Urinary bladder (tissue), 4 donors: ENCODE measurements around the gene SPAG8. TPM values are rescaled to one million over a fixed set of nuclear protein-coding genes. Genes with fewer than 3 reads are reported as not detected.

Experiments
- DNase-seq: peaks from one replicate; pipeline ENCODE4 v3.0.0-alpha.2; 2015; ENCODE audit errors: extremely low spot score
- H3K27ac ChIP-seq: one replicate; pipeline ENCODE4 v1.5.1; 2013; ENCODE audit warnings: low read depth, mild to moderate bottlenecking, moderate library complexity
- H3K36me3 ChIP-seq: one replicate; pipeline ENCODE4 v1.6.1; 2013; ENCODE audit warnings: mild to moderate bottlenecking, moderate library complexity; ENCODE audit not compliant: insufficient read depth
- H3K4me1 ChIP-seq: one replicate; pipeline ENCODE4 v1.6.1; 2013; ENCODE audit warnings: mild to moderate bottlenecking, moderate library complexity; ENCODE audit not compliant: insufficient read depth
- H3K4me3 ChIP-seq: one replicate; pipeline ENCODE4 v1.5.1; 2013; ENCODE audit warnings: low read depth, low read length
- WGBS: extraction: QIAGEN DNeasy Blood & Tissue Kit; methylation state at CpG from one replicate; pipeline ENCODE4 v1.1.7; 2013; 5-methylcytosine and 5-hydroxymethylcytosine counted together
- polyA plus RNA-seq: library from polyadenylated mRNA; stranded (reverse); fragments of 200-250 nt; gene quantifications from one replicate; pipeline ENCODE4 v1.2.3, GENCODE V29; 2013
- small RNA-seq: library from RNA; depleted of rRNA; stranded (forward); fragments of <200 nt; gene quantifications from one replicate; pipeline ENCODE3, GENCODE V24; 2014
- total RNA-seq: library from RNA; depleted of rRNA; stranded (reverse); fragments of >200 nt; gene quantifications from one replicate; pipeline ENCODE4 v1.2.3, GENCODE V29; 2014
- donor health status: healthy with polysubstance abuse.
- donor health status: healthy.

SPAG8 gene
- total and polyA plus RNA-seq, 2 donors, result 1.9 TPM

GRCh38 chr9:35766997-35767396, 45.1 kb downstream of the SPAG8 start:
- WGBS, result 85% methylated on average over 2 of the region's 2 CpGs
- Histone ChIP-seq H3K4me3 (no peak overlapping the region), H3K4me1 (peaks cover 2% of the 10 kb centered on the region), H3K36me3 (no peaks in the 10 kb centered on the region), H3K27ac (no peak overlapping the region)
- no peak for DNase-seq

GRCh38 chr9:35763803-35764202, 48.3 kb downstream of the SPAG8 start:
- no peak overlapping the region for H3K4me3 ChIP-seq
- no peak overlapping the region for H3K27ac ChIP-seq
- H3K4me1 ChIP-seq, result no peaks in the 10 kb centered on the region
- no peaks in the 10 kb centered on the region for H3K36me3 ChIP-seq
- no peak for DNase-seq
- 95% methylated on average over 1 of the region's 1 CpG for WGBS

GRCh38 chr9:35763181-35763580, 48.9 kb downstream of the SPAG8 start:
- H3K36me3 ChIP-seq, result no peaks in the 10 kb centered on the region
- no peaks in the 10 kb centered on the region for H3K4me1 ChIP-seq
- WGBS, result 88% methylated on average over 2 of the region's 2 CpGs
- no peak overlapping the region for H3K4me3 ChIP-seq
- H3K27ac ChIP-seq, result no peak overlapping the region
- no peak for DNase-seq

GRCh38 chr9:35760651-35761050, 51.4 kb downstream of the SPAG8 start:
- Histone ChIP-seq H3K4me3 (no peak overlapping the region), H3K4me1 (no peaks in the 10 kb centered on the region), H3K36me3 (no peaks in the 10 kb centered on the region), H3K27ac (no peak overlapping the region)
- no peak for DNase-seq
- 72% methylated on average over 2 of the region's 2 CpGs for WGBS

- H3K27ac ChIP-seq, result no peak overlapping the region
- H3K4me1 ChIP-seq, result no peaks in the 10 kb centered on the region
- no peak for DNase-seq
- no peaks in the 10 kb centered on the region for H3K36me3 ChIP-seq
- H3K4me3 ChIP-seq, result no peak overlapping the region
- whole genome bisulfite sequencing, result 96% methylated on average over 4 of the region's 4 CpGs
These were observed 52.3 kb downstream of the SPAG8 start for GRCh38 chr9:35759795-35760194.

Small RNA genes within 50 kb of the gene (small RNA-seq; reads per million reads assigned to genes)
- 0.12 reads per million for gene HINT2

Other genes with a start within 250 kb of the SPAG8 start
- gene TESK1, start 207.0 kb downstream of the SPAG8 start, total RNA-seq, result 6.8 TPM
- 52.9 TPM for gene TESK1, start 207.0 kb downstream of the SPAG8 start, polyA plus RNA-seq
- 1.5 TPM for gene CD72, start 193.8 kb downstream of the SPAG8 start, total RNA-seq
- gene CD72, start 193.8 kb downstream of the SPAG8 start, polyA plus RNA-seq, result 1.6 TPM
- gene SIT1, start 161.3 kb downstream of the SPAG8 start, total RNA-seq, result 0.48 TPM
- gene SIT1, start 161.3 kb downstream of the SPAG8 start, polyA plus RNA-seq, result 0.60 TPM
- 99,097 TPM for gene RMRP, start 154.2 kb downstream of the SPAG8 start, total RNA-seq
- not detected for gene RMRP, start 154.2 kb downstream of the SPAG8 start, polyA plus RNA-seq
- 10.7 TPM for gene CCDC107, start 154.0 kb downstream of the SPAG8 start, total RNA-seq
- 71.5 TPM for gene CCDC107, start 154.0 kb downstream of the SPAG8 start, polyA plus RNA-seq
- 4.7 TPM for gene ARHGEF39, start 147.1 kb downstream of the SPAG8 start, total RNA-seq
- 1.1 TPM for gene ARHGEF39, start 147.1 kb downstream of the SPAG8 start, polyA plus RNA-seq
- gene CA9, start 138.3 kb downstream of the SPAG8 start, total RNA-seq, result 0.37 TPM
- 1.8 TPM for gene CA9, start 138.3 kb downstream of the SPAG8 start, polyA plus RNA-seq
- 907 TPM for gene TPM2, start 122.3 kb downstream of the SPAG8 start, total RNA-seq
- gene TPM2, start 122.3 kb downstream of the SPAG8 start, polyA plus RNA-seq, result 7,869 TPM
- 154 TPM for gene TLN1, start 80.1 kb downstream of the SPAG8 start, total RNA-seq
- 533 TPM for gene TLN1, start 80.1 kb downstream of the SPAG8 start, polyA plus RNA-seq
- gene CREB3, start 79.6 kb downstream of the SPAG8 start, total RNA-seq, result 28.2 TPM
- gene CREB3, start 79.6 kb downstream of the SPAG8 start, polyA plus RNA-seq, result 50.0 TPM
- gene GBA2, start 63.0 kb downstream of the SPAG8 start, total RNA-seq, result 36.0 TPM
- 51.4 TPM for gene GBA2, start 63.0 kb downstream of the SPAG8 start, polyA plus RNA-seq
- gene RGP1, start 63.0 kb downstream of the SPAG8 start, total RNA-seq, result 12.1 TPM
- gene RGP1, start 63.0 kb downstream of the SPAG8 start, polyA plus RNA-seq, result 16.7 TPM
- gene MSMP, start 58.0 kb downstream of the SPAG8 start, total RNA-seq, result 0.53 TPM
- gene MSMP, start 58.0 kb downstream of the SPAG8 start, polyA plus RNA-seq, result 0.42 TPM
- 23.1 TPM for gene NPR2, start 20.7 kb downstream of the SPAG8 start, total RNA-seq
- gene NPR2, start 20.7 kb downstream of the SPAG8 start, polyA plus RNA-seq, result 30.6 TPM
- 12.8 TPM for gene HINT2, start 2.8 kb upstream of the SPAG8 start, total RNA-seq
- gene HINT2, start 2.8 kb upstream of the SPAG8 start, polyA plus RNA-seq, result 53.8 TPM
- gene FAM221B, start 16.5 kb upstream of the SPAG8 start, total RNA-seq, result 0.21 TPM
- not detected for gene FAM221B, start 16.5 kb upstream of the SPAG8 start, polyA plus RNA-seq
- gene TMEM8B, start 17.0 kb upstream of the SPAG8 start, total RNA-seq, result 4.8 TPM
- 23.8 TPM for gene TMEM8B, start 17.0 kb upstream of the SPAG8 start, polyA plus RNA-seq
- not detected for gene OR13J1, start 58.1 kb upstream of the SPAG8 start, total RNA-seq
- gene OR13J1, start 58.1 kb upstream of the SPAG8 start, polyA plus RNA-seq, result not detected
- gene HRCT1, start 93.9 kb upstream of the SPAG8 start, total RNA-seq, result 0.42 TPM
- gene HRCT1, start 93.9 kb upstream of the SPAG8 start, polyA plus RNA-seq, result 15.8 TPM
- gene SPAAR, start 97.2 kb upstream of the SPAG8 start, total RNA-seq, result not detected
- gene SPAAR, start 97.2 kb upstream of the SPAG8 start, polyA plus RNA-seq, result 1.4 TPM
- not detected for gene OR2S2, start 145.9 kb upstream of the SPAG8 start, total RNA-seq
- not detected for gene OR2S2, start 145.9 kb upstream of the SPAG8 start, polyA plus RNA-seq
- 31.2 TPM for gene RECK, start 224.7 kb upstream of the SPAG8 start, total RNA-seq
- gene RECK, start 224.7 kb upstream of the SPAG8 start, polyA plus RNA-seq, result 17.1 TPM